ENCODE data around the gene GRM7. TPM values are rescaled to one million over a fixed set of nuclear protein-coding genes. Genes with fewer than 3 reads are reported as not detected.

GRM7 gene
- total RNA-seq, 2 experiments from 2014 or later = not detected

DNA sequence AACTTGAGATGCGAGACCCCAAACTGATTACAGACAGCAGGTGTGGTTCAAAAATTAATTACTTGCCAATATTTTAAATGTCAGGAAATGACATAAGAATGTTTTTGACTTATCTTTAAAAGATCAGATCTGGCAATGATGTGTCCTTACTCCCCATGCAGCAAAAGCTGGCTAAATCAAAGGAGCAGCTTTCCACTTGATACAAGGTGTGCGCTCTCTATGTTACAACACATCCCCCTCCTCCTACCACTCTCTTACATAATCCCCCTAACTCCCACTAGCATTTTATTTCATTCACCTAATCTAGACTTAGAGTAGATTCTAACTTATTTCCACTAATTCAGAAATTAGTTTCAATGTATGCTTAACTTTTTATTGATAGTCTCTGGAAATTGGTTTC is 609.0 kb downstream of the GRM7 start:
- H3K79me2 ChIP-seq (ENCODE audit: insufficient read depth, low read depth, low read length) = no peaks in the 10 kb centered on the region
- H3K9me2 ChIP-seq (ENCODE audit: insufficient read depth, low read length) = no peaks in the 10 kb centered on the region
- DNase-seq (ENCODE audit: low spot score) = no peak
- H3K9me3 ChIP-seq (ENCODE audit: low read length) = no peaks in the 10 kb centered on the region
- BruUV-seq (replicated peaks) = no TSS peak
- no peak overlapping the region for H3K4me3 ChIP-seq (ENCODE audit: low read depth, low read length, poor library complexity, severe bottlenecking)
- H3K4me1 ChIP-seq (ENCODE audit: insufficient read depth, low read length, poor library complexity, severe bottlenecking) = no peaks in the 10 kb centered on the region
- no peak overlapping the region for H3K4me2 ChIP-seq (ENCODE audit: low read length)
- intact Hi-C loops (cut with micrococcal nuclease; ENCODE audit: unreplicated experiment) = no loop called here
- no peaks in the 10 kb centered on the region for H4K20me1 ChIP-seq (ENCODE audit: insufficient read depth, low read length)
- ChIA-PET CTCF (ENCODE audit: unreplicated experiment) (no interaction called here), POLR2A (no interaction called here)
- TF ChIP-seq, protein P1, sequence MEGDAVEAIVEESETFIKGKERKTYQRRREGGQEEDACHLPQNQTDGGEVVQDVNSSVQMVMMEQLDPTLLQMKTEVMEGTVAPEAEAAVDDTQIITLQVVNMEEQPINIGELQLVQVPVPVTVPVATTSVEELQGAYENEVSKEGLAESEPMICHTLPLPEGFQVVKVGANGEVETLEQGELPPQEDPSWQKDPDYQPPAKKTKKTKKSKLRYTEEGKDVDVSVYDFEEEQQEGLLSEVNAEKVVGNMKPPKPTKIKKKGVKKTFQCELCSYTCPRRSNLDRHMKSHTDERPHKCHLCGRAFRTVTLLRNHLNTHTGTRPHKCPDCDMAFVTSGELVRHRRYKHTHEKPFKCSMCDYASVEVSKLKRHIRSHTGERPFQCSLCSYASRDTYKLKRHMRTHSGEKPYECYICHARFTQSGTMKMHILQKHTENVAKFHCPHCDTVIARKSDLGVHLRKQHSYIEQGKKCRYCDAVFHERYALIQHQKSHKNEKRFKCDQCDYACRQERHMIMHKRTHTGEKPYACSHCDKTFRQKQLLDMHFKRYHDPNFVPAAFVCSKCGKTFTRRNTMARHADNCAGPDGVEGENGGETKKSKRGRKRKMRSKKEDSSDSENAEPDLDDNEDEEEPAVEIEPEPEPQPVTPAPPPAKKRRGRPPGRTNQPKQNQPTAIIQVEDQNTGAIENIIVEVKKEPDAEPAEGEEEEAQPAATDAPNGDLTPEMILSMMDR (conservative IDR thresholded peaks at IDR 0.05; ENCODE audit: low read length) = no peak
- TF ChIP-seq EZH2phosphoT487 (IDR thresholded peaks at IDR 0.05; ENCODE audit: borderline replicate concordance, low read depth, low read length) = no peak
- H2AFZ ChIP-seq (ENCODE audit: low read length) = no peak overlapping the region
- no peak overlapping the region for H3K27ac ChIP-seq (ENCODE audit: low read depth, low read length, poor library complexity, severe bottlenecking)
- H3K36me3 ChIP-seq (ENCODE audit: insufficient read depth, low read length) = no peaks in the 10 kb centered on the region

DNA sequence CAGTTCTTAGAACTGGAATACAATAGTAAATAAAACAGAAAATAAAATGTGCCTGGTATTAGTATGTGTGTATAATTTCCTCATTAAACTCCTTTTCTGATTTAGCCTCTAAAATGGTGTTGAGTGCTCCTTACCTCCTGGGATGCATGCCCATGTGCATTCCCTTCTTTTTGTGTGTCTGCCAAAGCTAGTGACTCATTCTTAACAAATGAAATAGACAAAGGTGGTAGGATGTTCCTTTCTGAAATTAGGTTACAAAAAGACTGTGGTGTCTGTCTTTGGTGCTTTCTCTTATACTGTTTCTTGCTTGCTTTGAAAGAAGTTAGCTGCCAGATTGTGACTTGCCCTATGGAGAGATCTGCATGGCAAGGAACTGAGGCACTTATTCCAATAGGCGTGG is 623.7 kb downstream of the GRM7 start:
- Histone ChIP-seq H3K9me3 (ENCODE audit: low read length) (no peaks in the 10 kb centered on the region), H3K9me2 (ENCODE audit: insufficient read depth, low read length) (no peaks in the 10 kb centered on the region), H3K4me2 (ENCODE audit: low read length) (no peak overlapping the region), H4K20me1 (ENCODE audit: insufficient read depth, low read length) (no peaks in the 10 kb centered on the region), H3K36me3 (ENCODE audit: insufficient read depth, low read length) (no peaks in the 10 kb centered on the region), H3K79me2 (ENCODE audit: insufficient read depth, low read depth, low read length) (no peaks in the 10 kb centered on the region), H3K4me3 (ENCODE audit: low read depth, low read length, poor library complexity, severe bottlenecking) (no peak overlapping the region), H2AFZ (ENCODE audit: low read length) (no peak overlapping the region), H3K27ac (ENCODE audit: low read depth, low read length, poor library complexity, severe bottlenecking) (no peak overlapping the region), H3K4me1 (ENCODE audit: insufficient read depth, low read length, poor library complexity, severe bottlenecking) (no peaks in the 10 kb centered on the region)
- no peak for TF ChIP-seq EZH2phosphoT487 (IDR thresholded peaks at IDR 0.05; ENCODE audit: borderline replicate concordance, low read depth, low read length)
- TF ChIP-seq, protein P1 (conservative IDR thresholded peaks at IDR 0.05; ENCODE audit: low read length) = no peak
- ChIA-PET CTCF (ENCODE audit: unreplicated experiment) (no interaction called here), POLR2A (no interaction called here)
- no TSS peak for BruUV-seq (replicated peaks)
- intact Hi-C loops (cut with micrococcal nuclease; ENCODE audit: unreplicated experiment) = no loop called here
- DNase-seq (ENCODE audit: low spot score) = no peak

DNA sequence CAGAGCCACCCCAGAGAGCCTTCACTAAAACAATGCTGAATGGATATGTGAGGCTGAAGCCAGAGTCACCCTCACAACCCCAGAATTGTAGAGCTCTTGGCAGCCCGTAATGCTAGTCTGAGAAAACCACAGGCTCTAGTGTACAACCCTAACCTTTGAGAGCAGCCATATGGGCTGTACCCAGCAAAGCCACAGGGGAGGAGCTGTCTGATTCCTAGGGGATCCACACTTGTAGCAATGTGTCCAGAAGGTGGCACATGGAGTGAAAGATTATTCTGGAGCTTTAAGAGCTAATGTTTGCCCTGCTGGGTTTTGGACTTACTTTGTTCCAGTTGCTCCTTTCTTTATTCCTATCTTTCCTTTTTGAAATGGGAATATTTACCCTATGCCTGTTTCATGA is 626.8 kb downstream of the GRM7 start:
- H3K4me1 ChIP-seq (ENCODE audit: insufficient read depth, low read length, poor library complexity, severe bottlenecking) = no peaks in the 10 kb centered on the region
- no peaks in the 10 kb centered on the region for H3K9me3 ChIP-seq (ENCODE audit: low read length)
- ChIA-PET POLR2A (interaction anchor here (0.6 kb wide), 1 partner anchor 675 kb away, joined by 3 read pairs; no protein-coding TSS in a partner anchor), CTCF (ENCODE audit: unreplicated experiment) (no interaction called here)
- no peak overlapping the region for H3K4me3 ChIP-seq (ENCODE audit: low read depth, low read length, poor library complexity, severe bottlenecking)
- DNase-seq (ENCODE audit: low spot score) = no peak
- H2AFZ ChIP-seq (ENCODE audit: low read length) = no peak overlapping the region
- TF ChIP-seq EZH2phosphoT487 (IDR thresholded peaks at IDR 0.05; ENCODE audit: borderline replicate concordance, low read depth, low read length) = no peak
- TF ChIP-seq, protein P1 (conservative IDR thresholded peaks at IDR 0.05; ENCODE audit: low read length) = no peak
- intact Hi-C loops (cut with micrococcal nuclease; ENCODE audit: unreplicated experiment) = no loop called here
- H3K79me2 ChIP-seq (ENCODE audit: insufficient read depth, low read depth, low read length) = no peaks in the 10 kb centered on the region
- H3K27ac ChIP-seq (ENCODE audit: low read depth, low read length, poor library complexity, severe bottlenecking) = no peak overlapping the region
- H3K4me2 ChIP-seq (ENCODE audit: low read length) = no peak overlapping the region
- no TSS peak for BruUV-seq (replicated peaks)
- H3K36me3 ChIP-seq (ENCODE audit: insufficient read depth, low read length) = no peaks in the 10 kb centered on the region
- H4K20me1 ChIP-seq (ENCODE audit: insufficient read depth, low read length) = no peaks in the 10 kb centered on the region
- H3K9me2 ChIP-seq (ENCODE audit: insufficient read depth, low read length) = no peaks in the 10 kb centered on the region
